Fibroblast of lung (primary cell): ENCODE measurements around the gene RAP1GAP. TPM values are rescaled to one million over a fixed set of nuclear protein-coding genes. Genes with fewer than 3 reads are reported as not detected.

Experiments used
- DNase-seq, 2 donors: peaks; one replicate each; pipeline versions ENCODE4 v3.0.0 to v3.0.0-alpha.2; 2010; ENCODE audit warnings: low read depth in 2 of 2
- H2AFZ ChIP-seq: 2 replicates; pipeline ENCODE4 v1.5.1; 2012; ENCODE audit warnings: low read length, control low read depth, inconsistent platforms
- H3K27ac ChIP-seq: 2 replicates; pipeline ENCODE4 v1.5.1; 2011; ENCODE audit warnings: low read length, control low read depth; ENCODE audit not compliant: insufficient read depth
- H3K27me3 ChIP-seq: 2 replicates; pipeline ENCODE4 v1.5.1; 2011; ENCODE audit warnings: mild to moderate bottlenecking, low read length; ENCODE audit not compliant: control insufficient read depth, insufficient read depth
- H3K36me3 ChIP-seq: 2 replicates; pipeline ENCODE4 v1.5.1; 2011; ENCODE audit warnings: low read length; ENCODE audit not compliant: control insufficient read depth, insufficient read depth
- H3K4me1 ChIP-seq: 2 replicates; pipeline ENCODE4 v1.5.1; 2011; ENCODE audit warnings: low read length; ENCODE audit not compliant: control insufficient read depth, insufficient read depth; ENCODE audit errors: extremely low read depth
- H3K4me2 ChIP-seq: 2 replicates; pipeline ENCODE4 v1.5.1; 2011; ENCODE audit warnings: low read length, control low read depth; ENCODE audit not compliant: insufficient read depth; ENCODE audit errors: extremely low read depth
- H3K4me3 ChIP-seq, 4 experiments: fragments of 200-600 bp in 1 of 4; sonication (generic) in 1 of 4; replicated peaks in 1 of 4; 2 replicates each; pipeline ENCODE4 v1.5.1; 2011 to 2016; ENCODE audit warnings: low read length in 4 of 4, low read depth in 3 of 4, mild to moderate bottlenecking in 3 of 4, control low read depth in 2 of 4, inconsistent platforms in 1 of 4, mixed read lengths in 1 of 4; ENCODE audit not compliant: insufficient read depth in 1 of 4; ENCODE audit errors: control extremely low read depth in 1 of 4
- H3K79me2 ChIP-seq: 2 replicates; pipeline ENCODE4 v1.5.1; 2012; ENCODE audit warnings: mild to moderate bottlenecking, low read length, inconsistent platforms; ENCODE audit not compliant: control insufficient read depth, insufficient read depth
- H3K9ac ChIP-seq: 2 replicates; pipeline ENCODE4 v1.5.1; 2011; ENCODE audit warnings: mild to moderate bottlenecking, low read length, control low read depth; ENCODE audit not compliant: insufficient read depth
- H3K9me3 ChIP-seq: 2 replicates; pipeline ENCODE4 v1.5.1; 2012; ENCODE audit warnings: low read depth, low read length; ENCODE audit not compliant: control insufficient read depth, insufficient read depth
- H4K20me1 ChIP-seq: 2 replicates; pipeline ENCODE4 v1.5.1; 2011; ENCODE audit warnings: low read length; ENCODE audit not compliant: control insufficient read depth, insufficient read depth; ENCODE audit errors: extremely low read depth
- EZH2 ChIP-seq: IDR thresholded peaks from 2 replicates; pipeline ENCODE4 v1.5.1; 2012; ENCODE audit warnings: low read length, control low read depth, mild to moderate bottlenecking; ENCODE audit errors: missing control alignments
- polyA plus RNA-seq, 2 donors: library from polyadenylated mRNA; depleted of rRNA in 1 of 2; stranded (reverse) in 1 of 2; unstranded in 1 of 2; fragments of >200 nt; gene quantifications; 2 replicates each; pipeline ENCODE4 v1.2.1, GENCODE V29; 2011 to 2012; ENCODE audit warnings: missing spikeins in 1 of 2
- total RNA-seq: library from RNA; depleted of rRNA; stranded (reverse); fragments of >200 nt; gene quantifications from 2 replicates; pipeline ENCODE4 v1.2.1, GENCODE V29; 2014
- TF ChIP-seq, protein P1 (sequence below), 2 donors: IDR thresholded peaks in 1 of 2; conservative IDR thresholded peaks in 1 of 2; 1 replicate in 1 of 2; 2 replicates in 1 of 2; pipeline ENCODE4 v1.5.1; 2011 to 2012; ENCODE audit warnings: low read length in 2 of 2, control low read depth in 1 of 2, inconsistent platforms in 1 of 2, low read depth in 1 of 2, mild to moderate bottlenecking in 1 of 2

RAP1GAP gene
- total and polyA plus RNA-seq, 2 donors (not counting 1 experiment from before 2014, with no cell fraction given): under 0.01 to 0.05 TPM

DNA sequence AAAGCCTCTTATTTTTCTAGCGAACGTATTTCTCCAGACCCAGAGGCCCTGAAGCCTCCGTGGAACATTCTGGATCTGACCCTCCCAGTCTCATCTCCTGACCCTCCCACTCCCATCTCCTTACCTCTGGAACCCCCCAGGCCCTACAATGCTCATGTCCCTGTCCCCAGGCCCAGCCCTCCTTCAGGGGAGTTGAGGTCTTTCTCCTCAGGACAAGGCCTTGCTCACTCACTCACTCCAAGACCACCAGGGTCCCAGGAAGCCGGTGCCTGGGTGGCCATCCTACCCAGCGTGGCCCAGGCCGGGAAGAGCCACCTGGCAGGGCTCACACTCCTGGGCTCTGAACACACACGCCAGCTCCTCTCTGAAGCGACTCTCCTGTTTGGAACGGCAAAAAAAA lies 91.2 kb downstream of the RAP1GAP start:
- Histone ChIP-seq H3K9me3 (no peaks in the 10 kb centered on the region), H3K4me1 (no peaks in the 10 kb centered on the region), H3K27ac (no peak overlapping the region), H3K36me3 (no peaks in the 10 kb centered on the region), H4K20me1 (no peaks in the 10 kb centered on the region), H3K4me2 (no peak overlapping the region), H3K9ac (no peak overlapping the region), H3K79me2 (no peaks in the 10 kb centered on the region), H3K27me3 (peaks cover 1% of the 10 kb centered on the region), H3K4me3 (no peak overlapping the region), H2AFZ (no peak overlapping the region)
- TF ChIP-seq, protein P1, sequence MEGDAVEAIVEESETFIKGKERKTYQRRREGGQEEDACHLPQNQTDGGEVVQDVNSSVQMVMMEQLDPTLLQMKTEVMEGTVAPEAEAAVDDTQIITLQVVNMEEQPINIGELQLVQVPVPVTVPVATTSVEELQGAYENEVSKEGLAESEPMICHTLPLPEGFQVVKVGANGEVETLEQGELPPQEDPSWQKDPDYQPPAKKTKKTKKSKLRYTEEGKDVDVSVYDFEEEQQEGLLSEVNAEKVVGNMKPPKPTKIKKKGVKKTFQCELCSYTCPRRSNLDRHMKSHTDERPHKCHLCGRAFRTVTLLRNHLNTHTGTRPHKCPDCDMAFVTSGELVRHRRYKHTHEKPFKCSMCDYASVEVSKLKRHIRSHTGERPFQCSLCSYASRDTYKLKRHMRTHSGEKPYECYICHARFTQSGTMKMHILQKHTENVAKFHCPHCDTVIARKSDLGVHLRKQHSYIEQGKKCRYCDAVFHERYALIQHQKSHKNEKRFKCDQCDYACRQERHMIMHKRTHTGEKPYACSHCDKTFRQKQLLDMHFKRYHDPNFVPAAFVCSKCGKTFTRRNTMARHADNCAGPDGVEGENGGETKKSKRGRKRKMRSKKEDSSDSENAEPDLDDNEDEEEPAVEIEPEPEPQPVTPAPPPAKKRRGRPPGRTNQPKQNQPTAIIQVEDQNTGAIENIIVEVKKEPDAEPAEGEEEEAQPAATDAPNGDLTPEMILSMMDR (conservative IDR thresholded peaks at IDR 0.05 in 1 of 2, IDR thresholded peaks at IDR 0.05 in 1 of 2; ENCODE audit: low read depth in 1 of 2, low read length in 2 of 2): no peak
- TF ChIP-seq EZH2: no peak
- DNase-seq: no peak

GRCh38 chr1:21577324-21577723 lies 91.8 kb downstream of the RAP1GAP start:
- Histone ChIP-seq H3K79me2 (no peaks in the 10 kb centered on the region), H2AFZ (no peak overlapping the region), H3K9me3 (no peaks in the 10 kb centered on the region), H3K4me1 (no peaks in the 10 kb centered on the region), H3K4me3 (no peak overlapping the region), H3K4me2 (no peak overlapping the region), H3K27me3 (no peaks in the 10 kb centered on the region), H3K36me3 (no peaks in the 10 kb centered on the region), H4K20me1 (no peaks in the 10 kb centered on the region), H3K9ac (no peak overlapping the region), H3K27ac (no peak overlapping the region)
- TF ChIP-seq, protein P1 (conservative IDR thresholded peaks at IDR 0.05 in 1 of 2, IDR thresholded peaks at IDR 0.05 in 1 of 2; ENCODE audit: low read depth in 1 of 2, low read length in 2 of 2): no peak
- no peak for TF ChIP-seq EZH2
- no peak for DNase-seq

DNA sequence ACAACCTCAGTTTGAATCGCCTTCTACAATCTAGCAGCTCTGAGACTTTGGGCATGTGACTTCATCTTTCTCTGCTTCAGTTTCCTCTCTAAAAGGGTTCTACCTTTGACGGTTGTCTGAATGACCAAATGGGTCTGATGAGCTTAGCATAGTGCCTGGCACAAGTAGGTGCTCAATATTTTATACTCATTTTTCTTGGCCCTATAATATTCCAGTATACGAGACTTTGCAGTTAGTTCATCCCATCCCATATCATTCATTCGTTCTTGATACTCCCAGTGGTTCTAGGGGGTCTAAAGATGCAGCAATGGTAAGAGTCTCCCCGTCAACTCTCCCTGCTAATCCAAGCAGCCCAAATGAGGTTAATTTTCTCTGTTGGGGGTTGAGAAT lies 92.4 kb downstream of the RAP1GAP start:
- no peak overlapping the region for H2AFZ ChIP-seq
- no peaks in the 10 kb centered on the region for H3K79me2 ChIP-seq
- no peak for DNase-seq
- H3K4me1 ChIP-seq: no peaks in the 10 kb centered on the region
- TF ChIP-seq, protein P1 (conservative IDR thresholded peaks at IDR 0.05 in 1 of 2, IDR thresholded peaks at IDR 0.05 in 1 of 2; ENCODE audit: low read depth in 1 of 2, low read length in 2 of 2): no peak
- TF ChIP-seq EZH2: no peak
- no peak overlapping the region for H3K27ac ChIP-seq
- no peaks in the 10 kb centered on the region for H3K27me3 ChIP-seq
- no peak overlapping the region for H3K4me2 ChIP-seq
- H3K36me3 ChIP-seq: no peaks in the 10 kb centered on the region
- H4K20me1 ChIP-seq: no peaks in the 10 kb centered on the region
- H3K9me3 ChIP-seq: no peaks in the 10 kb centered on the region
- no peak overlapping the region for H3K9ac ChIP-seq
- H3K4me3 ChIP-seq: no peak overlapping the region
